ENCODE results near the gene TARS2. TPM values are rescaled to one million over a fixed set of nuclear protein-coding genes. Genes with fewer than 3 reads are reported as not detected.
A peak's percentile ranks its signal among the peaks of the same experiment; 100 is the strongest.

The TARS2 gene
- total RNA-seq, 1 donor from 2014 or later: 38.7 TPM

DNA sequence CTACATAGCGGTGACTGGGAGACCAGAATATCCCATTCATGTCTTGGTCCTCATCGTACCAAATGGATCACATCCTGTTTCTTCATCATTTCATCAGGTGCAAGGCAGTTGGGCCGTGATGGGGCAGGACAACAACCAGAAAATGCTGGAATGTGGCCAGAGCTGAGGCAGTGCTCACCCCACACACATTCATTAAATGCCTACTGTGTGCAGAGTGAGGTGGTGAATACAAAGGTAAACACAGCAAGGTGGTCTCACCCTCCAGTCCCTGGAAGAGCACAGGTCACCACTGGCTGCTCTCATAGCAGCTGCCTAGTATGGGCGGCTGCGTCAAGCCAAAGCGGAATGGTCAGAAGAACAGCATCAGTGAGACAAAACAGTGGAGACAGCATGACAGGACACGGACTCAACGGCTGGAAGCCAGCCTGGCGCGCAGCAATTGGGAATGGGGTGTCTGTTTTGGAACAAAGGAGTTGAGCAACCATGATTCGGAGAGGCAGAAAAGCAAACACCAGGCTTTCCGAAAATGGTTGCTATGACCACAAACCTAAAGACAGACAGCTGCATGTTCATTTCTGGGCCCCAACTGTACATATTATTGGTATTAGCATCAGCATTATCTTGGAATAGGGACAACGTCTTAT lies 56.4 kb downstream of the TARS2 start:
- TF ChIP-seq, protein P1, sequence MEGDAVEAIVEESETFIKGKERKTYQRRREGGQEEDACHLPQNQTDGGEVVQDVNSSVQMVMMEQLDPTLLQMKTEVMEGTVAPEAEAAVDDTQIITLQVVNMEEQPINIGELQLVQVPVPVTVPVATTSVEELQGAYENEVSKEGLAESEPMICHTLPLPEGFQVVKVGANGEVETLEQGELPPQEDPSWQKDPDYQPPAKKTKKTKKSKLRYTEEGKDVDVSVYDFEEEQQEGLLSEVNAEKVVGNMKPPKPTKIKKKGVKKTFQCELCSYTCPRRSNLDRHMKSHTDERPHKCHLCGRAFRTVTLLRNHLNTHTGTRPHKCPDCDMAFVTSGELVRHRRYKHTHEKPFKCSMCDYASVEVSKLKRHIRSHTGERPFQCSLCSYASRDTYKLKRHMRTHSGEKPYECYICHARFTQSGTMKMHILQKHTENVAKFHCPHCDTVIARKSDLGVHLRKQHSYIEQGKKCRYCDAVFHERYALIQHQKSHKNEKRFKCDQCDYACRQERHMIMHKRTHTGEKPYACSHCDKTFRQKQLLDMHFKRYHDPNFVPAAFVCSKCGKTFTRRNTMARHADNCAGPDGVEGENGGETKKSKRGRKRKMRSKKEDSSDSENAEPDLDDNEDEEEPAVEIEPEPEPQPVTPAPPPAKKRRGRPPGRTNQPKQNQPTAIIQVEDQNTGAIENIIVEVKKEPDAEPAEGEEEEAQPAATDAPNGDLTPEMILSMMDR (IDR thresholded peaks at IDR 0.05; ENCODE audit: partially characterized antibody, unreplicated experiment): no peak
- H3K9me3 Mint-ChIP-seq (ENCODE audit: unreplicated experiment): peaks cover 5% of the 10 kb centered on the region
- no peaks in the 10 kb centered on the region for H3K36me3 Mint-ChIP-seq (ENCODE audit: unreplicated experiment)
- H3K27me3 Mint-ChIP-seq (ENCODE audit: unreplicated experiment): peaks cover 5% of the 10 kb centered on the region
- no peak for DNase-seq
- no peak overlapping the region for H3K27ac Mint-ChIP-seq (ENCODE audit: unreplicated experiment)
- no peaks in the 10 kb centered on the region for H3K4me1 Mint-ChIP-seq (ENCODE audit: low read depth, unreplicated experiment)
- no peak overlapping the region for H3K4me3 Mint-ChIP-seq (ENCODE audit: unreplicated experiment)

DNA sequence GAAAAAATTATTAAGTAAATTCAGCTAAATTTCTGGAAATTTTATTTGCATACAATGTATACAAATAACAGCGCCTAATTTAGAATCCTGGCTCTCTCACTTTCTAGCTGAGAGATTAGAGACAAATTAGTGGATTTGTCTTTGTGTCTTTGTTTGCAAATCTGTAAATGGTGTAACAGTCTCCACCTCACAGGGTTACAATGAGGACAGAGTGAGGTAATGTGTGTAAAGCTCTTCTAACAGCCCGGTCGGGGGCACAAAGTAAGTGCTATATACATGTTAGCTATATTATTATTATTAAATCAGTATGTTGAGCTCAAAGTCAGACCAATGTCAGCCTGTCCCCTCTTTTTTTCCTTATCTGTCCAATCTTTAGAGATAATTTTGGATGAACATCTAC lies 57.0 kb downstream of the TARS2 start:
- TF ChIP-seq, protein P1 (IDR thresholded peaks at IDR 0.05; ENCODE audit: partially characterized antibody, unreplicated experiment): no peak
- no peak for DNase-seq
- Mint-ChIP-seq H3K27me3 (ENCODE audit: unreplicated experiment) (peaks cover 5% of the 10 kb centered on the region), H3K27ac (ENCODE audit: unreplicated experiment) (no peak overlapping the region), H3K36me3 (ENCODE audit: unreplicated experiment) (no peaks in the 10 kb centered on the region), H3K4me3 (ENCODE audit: unreplicated experiment) (no peak overlapping the region), H3K4me1 (ENCODE audit: low read depth, unreplicated experiment) (no peaks in the 10 kb centered on the region), H3K9me3 (ENCODE audit: unreplicated experiment) (peaks cover 5% of the 10 kb centered on the region)

DNA sequence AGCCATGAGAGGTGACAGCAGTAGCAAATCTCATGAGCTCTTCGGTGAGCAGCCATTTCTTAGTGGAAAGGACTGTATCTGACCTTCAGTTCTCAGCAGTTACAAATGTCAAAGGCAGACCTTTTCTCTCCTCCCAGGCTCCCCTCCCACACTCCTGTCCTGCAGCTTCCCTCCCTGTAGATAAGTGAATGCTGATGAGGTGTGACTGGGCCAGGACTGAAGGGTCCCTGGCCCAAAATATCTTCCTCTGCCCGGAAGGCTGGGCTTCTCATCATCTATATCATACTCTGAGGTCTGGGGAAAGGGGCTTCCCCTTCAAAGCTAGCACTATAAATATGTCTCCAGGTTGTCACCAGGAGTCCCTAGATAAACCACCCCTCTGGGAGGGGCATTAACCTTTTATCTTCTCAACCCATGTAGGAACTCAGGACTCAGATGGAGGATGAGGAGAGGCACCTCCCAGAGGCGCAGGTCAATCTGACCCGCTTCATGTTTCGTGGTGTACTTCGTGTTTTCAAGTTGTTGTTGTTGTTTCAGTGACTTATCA lies 58.3 kb downstream of the TARS2 start:
- no peak overlapping the region for H3K27ac Mint-ChIP-seq (ENCODE audit: unreplicated experiment)
- H3K9me3 Mint-ChIP-seq (ENCODE audit: unreplicated experiment): peaks cover 5% of the 10 kb centered on the region
- no peaks in the 10 kb centered on the region for H3K4me1 Mint-ChIP-seq (ENCODE audit: low read depth, unreplicated experiment)
- DNase-seq: no peak
- no peaks in the 10 kb centered on the region for H3K36me3 Mint-ChIP-seq (ENCODE audit: unreplicated experiment)
- no peak overlapping the region for H3K4me3 Mint-ChIP-seq (ENCODE audit: unreplicated experiment)
- TF ChIP-seq, protein P1 (IDR thresholded peaks at IDR 0.05; ENCODE audit: partially characterized antibody, unreplicated experiment): no peak
- H3K27me3 Mint-ChIP-seq (ENCODE audit: unreplicated experiment): peaks cover 9% of the 10 kb centered on the region

DNA sequence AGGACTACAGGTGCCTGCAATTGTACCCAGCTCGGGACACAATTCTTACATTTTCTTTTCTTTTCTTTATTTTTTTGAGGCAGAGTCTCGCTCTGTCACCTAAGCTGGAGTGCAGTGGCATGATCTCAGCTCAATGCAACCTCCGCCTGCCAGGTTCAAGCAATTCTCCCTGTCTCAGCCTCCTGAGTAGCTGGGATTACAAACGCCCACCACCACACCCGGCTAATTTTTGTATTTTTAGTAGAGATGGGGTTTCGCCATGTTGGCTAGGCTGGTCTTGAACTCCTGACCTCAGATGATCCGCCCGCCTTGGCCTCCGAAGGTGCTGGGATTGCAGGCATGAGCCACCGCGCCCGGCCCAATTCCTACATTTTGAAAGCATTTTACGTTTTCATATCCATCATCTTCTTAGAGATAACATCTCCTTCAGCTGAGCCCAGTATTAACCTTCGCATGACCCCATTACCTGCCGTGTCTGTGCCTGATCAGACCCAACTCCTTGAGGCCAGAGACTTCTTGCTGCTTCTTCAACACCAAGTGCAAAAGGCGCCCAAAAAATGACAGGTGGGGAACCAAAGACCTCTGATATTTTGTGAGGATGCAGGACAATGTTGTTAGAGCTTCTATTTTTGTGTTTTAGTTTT lies 59.2 kb downstream of the TARS2 start:
- TF ChIP-seq, protein P1 (IDR thresholded peaks at IDR 0.05; ENCODE audit: partially characterized antibody, unreplicated experiment): no peak
- Mint-ChIP-seq H3K36me3 (ENCODE audit: unreplicated experiment) (no peaks in the 10 kb centered on the region), H3K9me3 (ENCODE audit: unreplicated experiment) (peaks cover 5% of the 10 kb centered on the region), H3K27me3 (ENCODE audit: unreplicated experiment) (peaks cover 10% of the 10 kb centered on the region), H3K4me1 (ENCODE audit: low read depth, unreplicated experiment) (no peaks in the 10 kb centered on the region), H3K27ac (ENCODE audit: unreplicated experiment) (no peak overlapping the region), H3K4me3 (ENCODE audit: unreplicated experiment) (no peak overlapping the region)
- DNase-seq: no peak

DNA sequence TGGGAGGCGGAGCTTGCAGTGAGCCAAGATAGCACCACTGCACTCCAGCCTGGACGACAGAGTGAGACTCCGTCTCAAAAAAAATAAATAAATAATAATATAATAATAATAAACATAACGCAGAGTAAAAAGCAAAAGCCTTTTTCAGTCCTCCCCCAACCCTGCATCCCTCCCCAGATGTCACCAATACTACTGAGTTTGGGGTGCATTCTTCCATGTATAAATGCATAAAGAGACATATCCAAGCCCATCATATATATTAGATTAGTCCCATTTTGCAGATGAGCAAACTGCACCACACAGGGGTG lies 61.1 kb downstream of the TARS2 start:
- peak overlapping the region; percentile 85 for H3K4me3 Mint-ChIP-seq (ENCODE audit: unreplicated experiment)
- H3K27ac Mint-ChIP-seq (ENCODE audit: unreplicated experiment): no peak overlapping the region
- H3K4me1 Mint-ChIP-seq (ENCODE audit: low read depth, unreplicated experiment): no peaks in the 10 kb centered on the region
- peaks cover 10% of the 10 kb centered on the region for H3K27me3 Mint-ChIP-seq (ENCODE audit: unreplicated experiment)
- DNase-seq: no peak
- TF ChIP-seq, protein P1 (IDR thresholded peaks at IDR 0.05; ENCODE audit: partially characterized antibody, unreplicated experiment): no peak
- H3K36me3 Mint-ChIP-seq (ENCODE audit: unreplicated experiment): no peaks in the 10 kb centered on the region
- peaks cover 3% of the 10 kb centered on the region for H3K9me3 Mint-ChIP-seq (ENCODE audit: unreplicated experiment)

All from glutamatergic neuron (in vitro differentiated cells).